B cell (primary cell): ENCODE results near the gene ANKRD33B. TPM values are rescaled to one million over a fixed set of nuclear protein-coding genes. Genes with fewer than 3 reads are reported as not detected.
A peak's percentile ranks its signal among the peaks of the same experiment; 100 is the strongest.

Experiments
- ATAC-seq: fragments of 200-7000 bp; cut with Tn5 transposase; one replicate; pipeline ENCODE4 v1.10.0; 2021; ENCODE audit warnings: low read depth, mild to moderate bottlenecking, moderate number of reproducible peaks, moderate library complexity
- CTCF ChIA-PET: fragments of 350-600 bp; sonication (Branson Sonifier 250); formaldehyde crosslinking; loops from one replicate; lab custom pipeline; 2021; ENCODE audit warnings: antibody characterized with exemption, inconsistent platforms; lab: Charles Lee
- POLR2A ChIA-PET: fragments of 350-600 bp; sonication (Branson Sonifier 250); formaldehyde crosslinking; loops from one replicate; lab custom pipeline; 2021; ENCODE audit warnings: antibody characterized with exemption; lab: Charles Lee
- DNase-seq: peaks from one replicate; pipeline ENCODE4 v3.0.0; 2013
- H2AFZ ChIP-seq: 2 replicates; pipeline ENCODE4 v1.6.1; 2012; ENCODE audit warnings: mild to moderate bottlenecking, low read depth, low read length; ENCODE audit not compliant: insufficient read depth, poor library complexity, severe bottlenecking
- H3K27ac ChIP-seq, 2 donors: 1 replicate in 1 of 2; 2 replicates in 1 of 2; pipeline ENCODE4 v1.5.1; 2012 to 2013; ENCODE audit warnings: low read length in 2 of 2, mild to moderate bottlenecking in 2 of 2, moderate library complexity in 1 of 2
- H3K27me3 ChIP-seq, 4 experiments: fragments of 200-600 bp in 1 of 4; sonication (generic) in 1 of 4; replicated peaks in 1 of 4; 1 replicate in 2 of 4; 2 replicates in 2 of 4; pipeline versions ENCODE4 v1.6.1 to v1.7.0; 2013 to 2016; ENCODE audit warnings: low read length in 3 of 4, mild to moderate bottlenecking in 2 of 4, mixed read lengths in 1 of 4, moderate library complexity in 1 of 4; ENCODE audit not compliant: insufficient read depth in 4 of 4, control insufficient read depth in 3 of 4; ENCODE audit errors: control extremely low read depth in 1 of 4
- H3K36me3 ChIP-seq, 2 experiments: replicated peaks in 1 of 2; 1 replicate in 1 of 2; 2 replicates in 1 of 2; pipeline versions ENCODE4 v1.6.1 to v1.7.1; 2013; ENCODE audit warnings: low read length in 1 of 2; ENCODE audit not compliant: insufficient read depth in 2 of 2, control insufficient read depth in 1 of 2; ENCODE audit errors: control extremely low read depth in 1 of 2, extremely low read depth in 1 of 2
- H3K4me1 ChIP-seq, 2 donors: fragments of 200-600 bp in 1 of 2; sonication (generic) in 1 of 2; 1 replicate in 1 of 2; 2 replicates in 1 of 2; pipeline versions ENCODE4 v1.5.1 to v1.6.1; 2013 to 2017; ENCODE audit warnings: low read length in 2 of 2; ENCODE audit not compliant: control insufficient read depth in 2 of 2, insufficient read depth in 2 of 2
- H3K4me2 ChIP-seq: replicated peaks from 2 replicates; pipeline ENCODE3; 2012; ENCODE audit warnings: mild to moderate bottlenecking, low read depth, low read length; ENCODE audit not compliant: poor library complexity, severe bottlenecking
- H3K4me3 ChIP-seq, 5 experiments: fragments of 200-600 bp in 1 of 5; sonication (generic) in 1 of 5; 1 replicate in 3 of 5; 2 replicates in 2 of 5; pipeline versions ENCODE4 v1.5.1 to v1.7.0; 2011 to 2016; ENCODE audit warnings: low read length in 4 of 5, mild to moderate bottlenecking in 4 of 5, low read depth in 2 of 5, control low read depth in 1 of 5, moderate library complexity in 1 of 5; ENCODE audit not compliant: insufficient read depth in 1 of 5; ENCODE audit errors: control extremely low read depth in 1 of 5, extremely low read depth in 1 of 5
- H3K79me2 ChIP-seq: fragments of 200-600 bp; sonication (generic); one replicate; pipeline ENCODE4 v1.6.0; 2016; ENCODE audit warnings: low read length; ENCODE audit not compliant: control insufficient read depth, insufficient read depth
- H3K9ac ChIP-seq: fragments of 200-600 bp; sonication (generic); 2 replicates; pipeline ENCODE4 v1.6.1; 2017; ENCODE audit warnings: mild to moderate bottlenecking, low read length, moderate library complexity
- H3K9me3 ChIP-seq, 3 donors: one replicate each; pipeline versions ENCODE4 v1.6.1 to v1.7.1; 2013; ENCODE audit warnings: low read length in 2 of 3; ENCODE audit not compliant: control insufficient read depth in 2 of 3, insufficient read depth in 1 of 3; ENCODE audit errors: control extremely low read depth in 1 of 3
- H4K20me1 ChIP-seq: 2 replicates; pipeline ENCODE4 v1.6.0; 2012; ENCODE audit warnings: mild to moderate bottlenecking, low read length; ENCODE audit not compliant: insufficient read depth, control insufficient read depth, poor library complexity, severe bottlenecking
- H3K27ac Mint-ChIP-seq: one replicate; pipeline ENCODE4 v1.8.0; 2021; ENCODE audit warnings: mixed read lengths
- H3K27me3 Mint-ChIP-seq: one replicate; pipeline ENCODE4 v1.8.0; 2021; ENCODE audit warnings: mixed read lengths
- H3K4me1 Mint-ChIP-seq: one replicate; pipeline ENCODE4 v1.8.0; 2021; ENCODE audit warnings: mixed read lengths
- H3K4me3 Mint-ChIP-seq: one replicate; pipeline ENCODE4 v1.8.0; 2021; ENCODE audit warnings: mixed read lengths
- H3K9me3 Mint-ChIP-seq: one replicate; pipeline ENCODE4 v1.8.0; 2022; ENCODE audit warnings: mixed read lengths; ENCODE audit not compliant: insufficient read depth
- CTCF ChIP-seq: fragments of 200-600 bp; IDR thresholded peaks from one replicate; pipeline ENCODE4 v1.8.0; 2022; ENCODE audit warnings: antibody characterized with exemption, mild to moderate bottlenecking
- EZH2 ChIP-seq: IDR thresholded peaks from 2 replicates; pipeline ENCODE4 v1.6.1; 2012; ENCODE audit warnings: borderline replicate concordance, low read depth, mild to moderate bottlenecking, moderate library complexity, low read length; ENCODE audit not compliant: insufficient read depth, poor library complexity, severe bottlenecking
- WGBS: methylation state at CpG from one replicate; pipeline ENCODE4 v1.1.5; 2013; ENCODE audit warnings: missing lambda C conversion rate; ENCODE audit not compliant: insufficient coverage; 5-methylcytosine and 5-hydroxymethylcytosine counted together
- intact Hi-C: fragments of 100-400 bp; cut with micrococcal nuclease; formaldehyde crosslinking; loops from one replicate; pipeline ENCODE4 v1.10.0; 2022
- polyA plus RNA-seq: library from polyadenylated mRNA; depleted of rRNA; stranded (reverse); fragments of >200 nt; gene quantifications from 2 replicates; pipeline ENCODE4 v1.2.3, GENCODE V29; 2012
- total RNA-seq, 2 donors: library from RNA; stranded (reverse); fragments of 120-200 nt in 1 of 2; gene quantifications; 1 replicate in 1 of 2; 2 replicates in 1 of 2; pipeline versions ENCODE4 v1.2.3 to v1.2.4, GENCODE V29; 2013 to 2022

The ANKRD33B gene
- total and polyA plus RNA-seq, 2 donors (not counting 1 experiment from before 2014, with no cell fraction given), result 2.9 to 23.4 TPM

- no peaks in the 10 kb centered on the region for H3K9me3 Mint-ChIP-seq
- peak overlapping the region; percentile 83 for H3K4me3 Mint-ChIP-seq
- intact Hi-C loops, result loop anchor here (1.0 to 2.0 kb wide), 2 partner anchors 25 to 90 kb away; no protein-coding TSS in a partner anchor
- peaks cover 32% of the 10 kb centered on the region for H3K4me1 Mint-ChIP-seq
- H3K27me3 ChIP-seq, result peaks cover 0 to 4% (median 0%) of the 10 kb centered on the region in 4 experiments
- ChIA-PET POLR2A (no interaction called here), CTCF (no interaction called here)
- H3K79me2 ChIP-seq, result no peaks in the 10 kb centered on the region
- no peak overlapping the region for H3K27ac ChIP-seq
- peak overlapping the region; percentile 32 for H3K9ac ChIP-seq
- TF ChIP-seq EZH2, result no peak
- TF ChIP-seq CTCF, result no peak
- peaks cover 20 to 38% of the 10 kb centered on the region in 2 donors for H3K4me1 ChIP-seq
- H4K20me1 ChIP-seq, result peaks cover 6% of the 10 kb centered on the region
- peaks cover 0 to 4% (median 0%) of the 10 kb centered on the region in 3 donors for H3K9me3 ChIP-seq
- peaks cover 8% of the 10 kb centered on the region for H3K27me3 Mint-ChIP-seq
- peak; percentile 18 for ATAC-seq
- peak overlapping the region; percentile 39 for H2AFZ ChIP-seq
- H3K4me2 ChIP-seq, result peak overlapping the region; percentile 80
- H3K36me3 ChIP-seq, result no peaks in the 10 kb centered on the region
- H3K27ac Mint-ChIP-seq, result peak overlapping the region; percentile 75
- H3K4me3 ChIP-seq, result peak overlapping the region in 3 of 5 experiments; percentile 18 to 49 (median 31)
- 20% methylated on average over 2 of the region's 4 CpGs for WGBS
- peak; percentile 22 for DNase-seq
Observed at GRCh38 chr5:10537624-10538023, 26.2 kb upstream of the ANKRD33B start.

GRCh38 chr5:10538103-10538788, 25.6 kb upstream of the ANKRD33B start:
- ATAC-seq, result no peak
- Histone ChIP-seq H3K4me1 (peaks cover 20 to 33% of the 10 kb centered on the region in 2 donors), H3K36me3 (no peaks in the 10 kb centered on the region), H4K20me1 (peaks cover 6% of the 10 kb centered on the region), H3K9me3 (peaks cover 0 to 4% (median 0%) of the 10 kb centered on the region in 3 donors), H2AFZ (no peak overlapping the region), H3K4me2 (peak overlapping the region; percentile 80), H3K27ac (no peak overlapping the region), H3K9ac (no peak overlapping the region), H3K79me2 (no peaks in the 10 kb centered on the region), H3K27me3 (no peaks in the 10 kb centered on the region), H3K4me3 (no peak overlapping the region)
- Mint-ChIP-seq H3K4me1 (peaks cover 30% of the 10 kb centered on the region), H3K27ac (peak overlapping the region; percentile 33), H3K27me3 (peaks cover 6% of the 10 kb centered on the region), H3K9me3 (no peaks in the 10 kb centered on the region), H3K4me3 (peak overlapping the region; percentile 5)
- POLR2A ChIA-PET, result no interaction called here
- intact Hi-C loops, result no loop called here
- 91% methylated on average over 12 of the region's 14 CpGs for WGBS
- TF ChIP-seq EZH2 (no peak), CTCF (no peak)
- DNase-seq, result no peak
- CTCF ChIA-PET, result no interaction called here
